OCI-LY7 (cell line): ENCODE data around the gene LSM4. TPM values are rescaled to one million over a fixed set of nuclear protein-coding genes. Genes with fewer than 3 reads are reported as not detected.

Source experiments
- BruUV-seq: library from RNA; stranded (reverse); fragments of 400-500 nt; replicated peaks from 2 replicates; lab custom pipeline; 2021; lab: Mats Ljungman, UMichigan
- CTCF ChIA-PET: fragments of 300-600 bp; sonication (Branson Sonifier 250); formaldehyde crosslinking; loops from one replicate; lab custom pipeline; 2022; ENCODE audit warnings: antibody characterized with exemption; ENCODE audit not compliant: unreplicated experiment; lab: Charles Lee
- POLR2A ChIA-PET: fragments of 300-600 bp; sonication (Branson Sonifier 250); formaldehyde crosslinking; loops from one replicate; lab custom pipeline; 2022; ENCODE audit warnings: antibody characterized with exemption; lab: Charles Lee
- DNase-seq: peaks from one replicate; pipeline ENCODE4 v3.0.0-alpha.2; 2015; ENCODE audit warnings: low spot score
- H2AFZ ChIP-seq: fragments of 200-600 bp; sonication (generic), shearing (Covaris generic); 2 replicates; pipeline ENCODE4 v1.6.1; 2014; ENCODE audit warnings: mild to moderate bottlenecking, antibody characterized with exemption, low read length, moderate library complexity
- H3K27ac ChIP-seq: fragments of 200-600 bp; sonication (generic); 2 replicates; pipeline ENCODE4 v1.5.1; 2014; ENCODE audit warnings: mixed run types, low read depth, mild to moderate bottlenecking, moderate library complexity, low read length, inconsistent platforms; ENCODE audit not compliant: poor library complexity, severe bottlenecking
- H3K36me3 ChIP-seq: fragments of 200-600 bp; sonication (generic); 2 replicates; pipeline ENCODE4 v1.6.1; 2014; ENCODE audit warnings: mild to moderate bottlenecking, antibody characterized with exemption, low read length, moderate library complexity, mixed read lengths; ENCODE audit not compliant: insufficient read depth
- H3K4me1 ChIP-seq: fragments of 200-600 bp; sonication (generic); 2 replicates; pipeline ENCODE4 v1.5.1; 2014; ENCODE audit warnings: mild to moderate bottlenecking, low read length; ENCODE audit not compliant: insufficient read depth, poor library complexity, severe bottlenecking
- H3K4me2 ChIP-seq: fragments of 200-600 bp; sonication (generic); 2 replicates; pipeline ENCODE4 v1.6.1; 2014; ENCODE audit warnings: mild to moderate bottlenecking, low read length
- H3K4me3 ChIP-seq: fragments of 200-600 bp; sonication (generic); 2 replicates; pipeline ENCODE4 v1.5.1; 2014; ENCODE audit warnings: mild to moderate bottlenecking, low read depth, low read length; ENCODE audit not compliant: poor library complexity, severe bottlenecking
- H3K79me2 ChIP-seq: fragments of 200-600 bp; sonication (generic); 2 replicates; pipeline ENCODE4 v1.6.1; 2016; ENCODE audit warnings: low read depth, mild to moderate bottlenecking, low read length, moderate library complexity, mixed read lengths; ENCODE audit not compliant: insufficient read depth
- H3K9me2 ChIP-seq: fragments of 200-600 bp; sonication (generic); 2 replicates; pipeline ENCODE4 v1.6.1; 2016; ENCODE audit warnings: mild to moderate bottlenecking, low read length, mixed read lengths; ENCODE audit not compliant: insufficient read depth
- H3K9me3 ChIP-seq: fragments of 200-600 bp; sonication (generic); 2 replicates; pipeline ENCODE4 v1.6.1; 2014; ENCODE audit warnings: mild to moderate bottlenecking, mixed run types, low read length, mixed read lengths
- H4K20me1 ChIP-seq: fragments of 200-600 bp; sonication (generic); 2 replicates; pipeline ENCODE4 v1.6.1; 2014; ENCODE audit warnings: mild to moderate bottlenecking, antibody characterized with exemption, low read length, moderate library complexity, mixed read lengths; ENCODE audit not compliant: insufficient read depth
- CTCF ChIP-seq: fragments of 200-600 bp; sonication (generic); conservative IDR thresholded peaks from 2 replicates; pipeline ENCODE4 v1.5.1; 2014; ENCODE audit warnings: mild to moderate bottlenecking, antibody characterized with exemption, low read length, moderate library complexity, mixed read lengths
- EZH2phosphoT487 ChIP-seq: fragments of 200-600 bp; sonication (generic); IDR thresholded peaks from 2 replicates; pipeline ENCODE4 v1.6.1; 2018; ENCODE audit warnings: low read depth, borderline replicate concordance, mild to moderate bottlenecking, mixed run types, antibody characterized with exemption, low read length, moderate library complexity, mixed read lengths
- intact Hi-C: fragments of 100-400 bp; cut with micrococcal nuclease; formaldehyde crosslinking; loops from one replicate; pipeline ENCODE4 v1.10.0; 2022; ENCODE audit not compliant: unreplicated experiment
- total RNA-seq, 2 experiments: library from RNA; depleted of rRNA in 1 of 2; stranded (reverse); fragments of >200 nt in 1 of 2; shearing (Covaris generic) in 1 of 2; gene quantifications; 2 replicates each; pipeline ENCODE4 v1.2.3, GENCODE V29; 2014 to 2022

Gene LSM4
- total RNA-seq, 2 experiments from 2014 or later, result 232 to 451 TPM

- H3K9me2 ChIP-seq, result no peaks in the 10 kb centered on the region
- no peak overlapping the region for H2AFZ ChIP-seq
- no TSS peak for BruUV-seq
- no peaks in the 10 kb centered on the region for H3K79me2 ChIP-seq
- TF ChIP-seq CTCF (no peak), EZH2phosphoT487 (no peak)
- no peak overlapping the region for H3K27ac ChIP-seq
- H3K4me2 ChIP-seq, result no peak overlapping the region
- POLR2A ChIA-PET, result no interaction called here
- intact Hi-C loops, result no loop called here
- no peaks in the 10 kb centered on the region for H3K36me3 ChIP-seq
- H3K4me3 ChIP-seq, result no peak overlapping the region
- CTCF ChIA-PET, result no interaction called here
- no peaks in the 10 kb centered on the region for H4K20me1 ChIP-seq
- no peak for DNase-seq
- no peaks in the 10 kb centered on the region for H3K9me3 ChIP-seq
- H3K4me1 ChIP-seq, result peaks cover 11% of the 10 kb centered on the region
Observed at GRCh38 chr19:18263324-18264136, 59.3 kb downstream of the LSM4 start.

- no peak overlapping the region for H3K4me2 ChIP-seq
- intact Hi-C loops, result no loop called here
- no peak for DNase-seq
- H3K9me2 ChIP-seq, result no peaks in the 10 kb centered on the region
- no peaks in the 10 kb centered on the region for H3K79me2 ChIP-seq
- H3K27ac ChIP-seq, result no peak overlapping the region
- no peaks in the 10 kb centered on the region for H4K20me1 ChIP-seq
- no peak overlapping the region for H3K4me3 ChIP-seq
- TF ChIP-seq EZH2phosphoT487, result no peak
- TF ChIP-seq CTCF, result no peak
- peaks cover 11% of the 10 kb centered on the region for H3K4me1 ChIP-seq
- no TSS peak for BruUV-seq
- no peak overlapping the region for H2AFZ ChIP-seq
- no peaks in the 10 kb centered on the region for H3K36me3 ChIP-seq
- CTCF ChIA-PET, result no interaction called here
- POLR2A ChIA-PET, result no interaction called here
- H3K9me3 ChIP-seq, result no peaks in the 10 kb centered on the region
Observed at GRCh38 chr19:18262917-18263316, 60.0 kb downstream of the LSM4 start.

GRCh38 chr19:18262144-18262543 is 60.7 kb downstream of the LSM4 start:
- DNase-seq, result no peak
- Histone ChIP-seq H3K9me3 (no peaks in the 10 kb centered on the region), H3K4me2 (no peak overlapping the region), H3K9me2 (no peaks in the 10 kb centered on the region), H2AFZ (no peak overlapping the region), H3K4me1 (peaks cover 11% of the 10 kb centered on the region), H4K20me1 (no peaks in the 10 kb centered on the region), H3K27ac (no peak overlapping the region), H3K36me3 (no peaks in the 10 kb centered on the region), H3K79me2 (no peaks in the 10 kb centered on the region), H3K4me3 (no peak overlapping the region)
- no TSS peak for BruUV-seq
- CTCF ChIA-PET, result no interaction called here
- TF ChIP-seq CTCF (no peak), EZH2phosphoT487 (no peak)
- POLR2A ChIA-PET, result interaction anchor here (0.5 to 0.8 kb wide), 2 partner anchors 571 to 618 kb away, joined by 3 to 5 read pairs; no protein-coding TSS in a partner anchor
- intact Hi-C loops, result no loop called here
